Measurements from ENCODE around the gene FBXO48. TPM values are rescaled to one million over a fixed set of nuclear protein-coding genes. Genes with fewer than 3 reads are reported as not detected.
"Not testable (repeated sequence)": the region's sequence is repeated elsewhere in the genome, so short reads cannot be mapped to it uniquely, and the experiment has no call there.

Gene FBXO48
- total RNA-seq, 1 experiment from 2014 or later, result 1.7 TPM

- Mint-ChIP-seq H3K36me3 (ENCODE audit: insufficient read depth, unreplicated experiment) (no peaks in the 10 kb centered on the region), H3K9me3 (ENCODE audit: unreplicated experiment) (no peaks in the 10 kb centered on the region), H3K4me1 (ENCODE audit: insufficient read depth, unreplicated experiment) (no peaks in the 10 kb centered on the region), H3K4me3 (ENCODE audit: unreplicated experiment) (no peak overlapping the region), H3K27me3 (ENCODE audit: insufficient read depth, unreplicated experiment) (no peaks in the 10 kb centered on the region), H3K27ac (ENCODE audit: low read depth, unreplicated experiment) (no peak overlapping the region)
- no TSS peak for BruUV-seq (replicated peaks)
- no peak for DNase-seq (ENCODE audit: unreplicated experiment)
- no peak for TF ChIP-seq CTCF (IDR thresholded peaks at IDR 0.05; ENCODE audit: unreplicated experiment)
- POLR2A ChIA-PET, result interaction anchor here (1.4 kb wide), 1 partner anchor 9 kb away, joined by 8 read pairs; no protein-coding TSS in a partner anchor
- CTCF ChIA-PET, result interaction anchor here (0.6 to 0.8 kb wide), 2 partner anchors 17 to 472 kb away, joined by 3 to 4 read pairs; no protein-coding TSS in a partner anchor
- intact Hi-C loops (cut with micrococcal nuclease), result no loop called here
These were observed 18.1 kb downstream of the FBXO48 start for GRCh38 chr2:68448671-68449653.

- CTCF ChIA-PET, result no interaction called here
- H3K27me3 Mint-ChIP-seq (ENCODE audit: insufficient read depth, unreplicated experiment), result no peaks in the 10 kb centered on the region
- H3K4me3 Mint-ChIP-seq (ENCODE audit: unreplicated experiment), result no peak overlapping the region
- TF ChIP-seq CTCF (IDR thresholded peaks at IDR 0.05; ENCODE audit: unreplicated experiment), result no peak
- H3K27ac Mint-ChIP-seq (ENCODE audit: low read depth, unreplicated experiment), result no peak overlapping the region
- DNase-seq (ENCODE audit: unreplicated experiment), result no peak
- POLR2A ChIA-PET, result no interaction called here
- no peaks in the 10 kb centered on the region for H3K4me1 Mint-ChIP-seq (ENCODE audit: insufficient read depth, unreplicated experiment)
- intact Hi-C loops (cut with micrococcal nuclease), result no loop called here
- BruUV-seq (replicated peaks), result no TSS peak
- H3K9me3 Mint-ChIP-seq (ENCODE audit: unreplicated experiment), result no peaks in the 10 kb centered on the region
- H3K36me3 Mint-ChIP-seq (ENCODE audit: insufficient read depth, unreplicated experiment), result no peaks in the 10 kb centered on the region
These were observed 20.0 kb downstream of the FBXO48 start for GRCh38 chr2:68447118-68447517.

GRCh38 chr2:68446425-68446824, 20.7 kb downstream of the FBXO48 start:
- H3K4me1 Mint-ChIP-seq (ENCODE audit: insufficient read depth, unreplicated experiment); POLR2A ChIA-PET; H3K36me3 Mint-ChIP-seq (ENCODE audit: insufficient read depth, unreplicated experiment); CTCF ChIA-PET; H3K4me3 Mint-ChIP-seq (ENCODE audit: unreplicated experiment); intact Hi-C loops (cut with micrococcal nuclease); DNase-seq (ENCODE audit: unreplicated experiment); H3K27ac Mint-ChIP-seq (ENCODE audit: low read depth, unreplicated experiment); H3K27me3 Mint-ChIP-seq (ENCODE audit: insufficient read depth, unreplicated experiment); BruUV-seq (replicated peaks); H3K9me3 Mint-ChIP-seq (ENCODE audit: unreplicated experiment): not testable (repeated sequence)

GRCh38 chr2:68441994-68442322, 25.1 kb downstream of the FBXO48 start:
- no peaks in the 10 kb centered on the region for H3K9me3 Mint-ChIP-seq (ENCODE audit: unreplicated experiment)
- intact Hi-C loops (cut with micrococcal nuclease), result loop anchor here (1.0 kb wide), 3 partner anchors 80 to 320 kb away; no protein-coding TSS in a partner anchor
- no peaks in the 10 kb centered on the region for H3K4me1 Mint-ChIP-seq (ENCODE audit: insufficient read depth, unreplicated experiment)
- no peaks in the 10 kb centered on the region for H3K27me3 Mint-ChIP-seq (ENCODE audit: insufficient read depth, unreplicated experiment)
- H3K4me3 Mint-ChIP-seq (ENCODE audit: unreplicated experiment), result no peak overlapping the region
- H3K36me3 Mint-ChIP-seq (ENCODE audit: insufficient read depth, unreplicated experiment), result no peaks in the 10 kb centered on the region
- ChIA-PET POLR2A (interaction anchor here (0.7 to 1.4 kb wide), 4 partner anchors 15 to 732 kb away, joined by 3 to 6 read pairs (median 4); no protein-coding TSS in a partner anchor), CTCF (interaction anchor here (0.6 to 4.6 kb wide), 30 partner anchors 11 to 592 kb away, joined by 3 to 30 read pairs (median 4); partner anchors contain the start of genes CNRIP1, FBXO48 and PNO1)
- no peak for DNase-seq (ENCODE audit: unreplicated experiment)
- H3K27ac Mint-ChIP-seq (ENCODE audit: low read depth, unreplicated experiment), result no peak overlapping the region
- no peak for TF ChIP-seq CTCF (IDR thresholded peaks at IDR 0.05; ENCODE audit: unreplicated experiment)
- no TSS peak for BruUV-seq (replicated peaks)
